HEK293 (cell line): ENCODE measurements around the gene ARPC5.

ENCODE experiments used
- CTCF ChIP-seq: fragments of 450-650 bp; formaldehyde crosslinking; IDR thresholded peaks from 2 replicates; pipeline ENCODE4 v1.5.1; 2016; ENCODE audit warnings: missing biosample characterization, missing genetic modification characterization
- ZBTB11 ChIP-seq: fragments of 450-650 bp; formaldehyde crosslinking; conservative IDR thresholded peaks from 2 replicates; pipeline ENCODE4 v1.5.1; 2016; ENCODE audit warnings: low read depth, missing biosample characterization, missing genetic modification characterization
- ZBTB44 ChIP-seq: fragments of 450-650 bp; IDR thresholded peaks from 2 replicates; pipeline ENCODE4 v1.5.1; 2018; ENCODE audit warnings: missing biosample characterization, mild to moderate bottlenecking, missing genetic modification characterization
- ZNF529 ChIP-seq: fragments of 450-650 bp; formaldehyde crosslinking; IDR thresholded peaks from 2 replicates; pipeline ENCODE4 v1.5.1; 2017; ENCODE audit warnings: missing genetic modification characterization, missing biosample characterization; ENCODE audit not compliant: insufficient replicate concordance
- ZNF629 ChIP-seq: fragments of 450-650 bp; formaldehyde crosslinking; IDR thresholded peaks from 2 replicates; pipeline ENCODE4 v1.5.1; 2017; ENCODE audit warnings: missing biosample characterization, missing genetic modification characterization
- ZNF645 ChIP-seq: fragments of 450-650 bp; formaldehyde crosslinking; IDR thresholded peaks from 2 replicates; pipeline ENCODE4; 2016; ENCODE audit warnings: missing biosample characterization, missing genetic modification characterization
- TF ChIP-seq, protein P1 (sequence below): fragments of 450-650 bp; formaldehyde crosslinking; IDR thresholded peaks from 2 replicates; pipeline ENCODE4 v1.5.1; 2017; ENCODE audit warnings: missing biosample characterization, missing genetic modification characterization
- TF ChIP-seq, protein P2 (sequence below): sonication (generic); formaldehyde crosslinking; IDR thresholded peaks from 2 replicates; pipeline ENCODE4 v1.8.1; 2022; ENCODE audit warnings: mild to moderate bottlenecking, moderate library complexity, missing genetic modification reagents

GRCh38 chr1:183622884-183623785 lies 12.4 kb downstream of the ARPC5 start:
- TF ChIP-seq, protein P1, sequence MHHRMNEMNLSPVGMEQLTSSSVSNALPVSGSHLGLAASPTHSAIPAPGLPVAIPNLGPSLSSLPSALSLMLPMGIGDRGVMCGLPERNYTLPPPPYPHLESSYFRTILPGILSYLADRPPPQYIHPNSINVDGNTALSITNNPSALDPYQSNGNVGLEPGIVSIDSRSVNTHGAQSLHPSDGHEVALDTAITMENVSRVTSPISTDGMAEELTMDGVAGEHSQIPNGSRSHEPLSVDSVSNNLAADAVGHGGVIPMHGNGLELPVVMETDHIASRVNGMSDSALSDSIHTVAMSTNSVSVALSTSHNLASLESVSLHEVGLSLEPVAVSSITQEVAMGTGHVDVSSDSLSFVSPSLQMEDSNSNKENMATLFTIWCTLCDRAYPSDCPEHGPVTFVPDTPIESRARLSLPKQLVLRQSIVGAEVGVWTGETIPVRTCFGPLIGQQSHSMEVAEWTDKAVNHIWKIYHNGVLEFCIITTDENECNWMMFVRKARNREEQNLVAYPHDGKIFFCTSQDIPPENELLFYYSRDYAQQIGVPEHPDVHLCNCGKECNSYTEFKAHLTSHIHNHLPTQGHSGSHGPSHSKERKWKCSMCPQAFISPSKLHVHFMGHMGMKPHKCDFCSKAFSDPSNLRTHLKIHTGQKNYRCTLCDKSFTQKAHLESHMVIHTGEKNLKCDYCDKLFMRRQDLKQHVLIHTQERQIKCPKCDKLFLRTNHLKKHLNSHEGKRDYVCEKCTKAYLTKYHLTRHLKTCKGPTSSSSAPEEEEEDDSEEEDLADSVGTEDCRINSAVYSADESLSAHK (tag by site-specific recombination), result no peak
- peak; percentile 79 for TF ChIP-seq CTCF (tag by site-specific recombination)
- TF ChIP-seq ZBTB11 (tag by site-specific recombination), result no peak
- no peak for TF ChIP-seq ZNF629 (tag by site-specific recombination)
- TF ChIP-seq ZBTB44 (tag by site-specific recombination), result no peak
- no peak for TF ChIP-seq ZNF529
- no peak for TF ChIP-seq ZNF645
- TF ChIP-seq, protein P2, sequence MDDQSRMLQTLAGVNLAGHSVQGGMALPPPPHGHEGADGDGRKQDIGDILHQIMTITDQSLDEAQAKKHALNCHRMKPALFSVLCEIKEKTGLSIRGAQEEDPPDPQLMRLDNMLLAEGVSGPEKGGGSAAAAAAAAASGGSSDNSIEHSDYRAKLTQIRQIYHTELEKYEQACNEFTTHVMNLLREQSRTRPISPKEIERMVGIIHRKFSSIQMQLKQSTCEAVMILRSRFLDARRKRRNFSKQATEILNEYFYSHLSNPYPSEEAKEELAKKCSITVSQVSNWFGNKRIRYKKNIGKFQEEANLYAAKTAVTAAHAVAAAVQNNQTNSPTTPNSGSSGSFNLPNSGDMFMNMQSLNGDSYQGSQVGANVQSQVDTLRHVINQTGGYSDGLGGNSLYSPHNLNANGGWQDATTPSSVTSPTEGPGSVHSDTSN (CRISPR knock-in tag), result no peak
